ENCODE results near the gene SPAG17.

GRCh38 chr1:118183586-118183985 is 1.4 kb downstream of the SPAG17 start:
- TF ChIP-seq EZH2phosphoT487 (IDR thresholded peaks at IDR 0.05; ENCODE audit: borderline replicate concordance, low read depth, low read length) (no peak), CTCF (conservative IDR thresholded peaks at IDR 0.05; ENCODE audit: low read length) (no peak)

Data from OCI-LY7 (cell line).